Measurements from ENCODE around the gene ARHGAP35.

DNA sequence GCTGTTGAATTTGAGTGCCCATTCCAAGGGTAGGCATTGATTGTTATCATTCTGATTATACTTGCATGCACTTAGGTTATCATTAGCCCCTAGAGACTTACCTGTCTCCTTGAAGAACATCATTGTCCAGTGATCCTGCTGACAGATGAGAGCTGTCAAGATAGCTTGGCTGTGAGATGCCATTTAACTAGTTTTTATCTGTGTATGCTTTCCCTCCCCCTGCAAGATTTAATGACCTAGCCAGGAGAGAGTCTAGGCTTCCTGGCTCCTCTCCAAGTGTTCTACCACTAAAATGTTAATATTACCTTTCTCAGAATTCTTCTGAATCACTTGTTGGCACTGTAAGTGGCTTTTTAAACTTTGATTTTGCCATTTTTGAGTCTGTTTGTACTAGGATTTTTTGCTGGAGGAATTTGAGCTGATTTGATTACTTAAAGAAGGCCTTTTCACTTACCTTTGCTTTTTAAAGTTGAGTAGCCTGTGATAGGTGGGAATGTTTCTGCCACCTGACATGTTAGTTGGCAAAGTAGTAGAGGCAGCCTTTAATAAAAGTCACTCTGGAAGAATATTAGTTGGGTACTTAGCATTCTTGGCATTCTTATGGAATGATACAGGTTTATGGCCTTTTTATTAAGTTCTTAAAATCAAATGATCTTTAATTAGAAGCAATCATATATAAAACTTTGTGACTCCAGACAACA is 41.1 kb downstream of the ARHGAP35 start:
- TF ChIP-seq POLR2A (IDR thresholded peaks at IDR 0.05; ENCODE audit: low read length), result no peak
- no peak for TF ChIP-seq GATA1 (IDR thresholded peaks at IDR 0.05; ENCODE audit: low read depth, low read length)
